ENCODE data around the gene CLDN25.
"Not testable (repeated sequence)": the region's sequence is repeated elsewhere in the genome, so short reads cannot be mapped to it uniquely, and the experiment has no call there.

The CLDN25 gene

DNA sequence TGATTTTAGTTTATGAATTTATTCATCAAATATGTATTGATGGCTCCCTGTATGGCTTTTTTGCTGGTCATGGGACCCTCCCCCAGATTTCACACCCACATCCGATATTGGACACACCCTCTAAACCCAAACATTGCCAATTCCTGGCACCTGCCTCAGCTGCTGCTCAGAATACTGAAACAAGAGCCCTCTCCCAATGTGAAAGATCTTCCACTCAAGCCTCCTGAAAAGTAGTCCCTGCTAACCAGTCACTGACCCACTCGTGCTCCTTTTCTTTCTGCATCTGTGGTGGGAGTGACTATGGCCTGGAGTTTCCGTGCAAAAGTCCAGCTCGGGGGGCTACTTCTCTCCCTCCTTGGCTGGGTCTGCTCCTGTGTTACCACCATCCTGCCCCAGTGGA, at the start of gene CLDN25:
Gene CLDN25 (plus strand): TSS at position 301 of the 400 bp plus-strand sequence. CDS start 0 bp downstream, at position 301.
- no peak for DNase-seq

DNA sequence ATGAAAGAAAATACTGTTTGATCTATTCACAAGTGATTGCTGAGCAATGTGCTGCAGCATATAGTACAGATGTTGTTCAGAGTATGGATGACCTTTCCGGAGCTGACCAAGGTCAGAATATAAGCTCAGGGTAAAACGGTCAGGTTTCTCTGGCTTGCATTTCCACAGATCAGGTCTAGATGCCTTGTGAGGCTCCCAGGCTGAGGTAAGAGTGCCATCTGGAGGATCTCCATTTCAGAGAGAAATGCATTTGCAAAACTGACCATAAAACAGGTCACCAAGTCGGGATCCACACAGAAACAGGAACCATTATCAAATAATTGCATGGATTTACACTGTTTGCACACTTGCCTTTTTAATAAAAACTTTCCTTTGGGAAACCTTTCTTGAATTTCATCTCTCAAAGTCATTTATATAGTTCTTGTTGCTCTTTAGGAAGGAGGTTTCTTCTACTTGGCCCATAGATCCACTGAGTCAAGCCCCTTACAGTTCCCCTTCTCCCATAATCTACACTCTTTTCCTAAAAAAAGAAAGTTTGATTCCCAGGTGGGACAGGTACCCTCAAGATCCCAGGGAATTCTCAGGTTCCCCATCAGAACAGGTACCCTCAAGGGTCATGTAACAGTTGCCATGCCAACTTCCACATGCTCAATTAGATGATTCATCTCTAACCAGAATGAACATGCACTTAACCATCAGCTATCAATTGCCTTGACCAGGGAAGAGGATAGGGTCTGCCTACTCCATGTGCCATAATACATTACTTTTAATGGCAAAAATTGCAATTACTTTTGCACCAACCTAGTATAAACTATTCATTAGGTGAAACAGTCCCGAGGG, 48.5 kb upstream of the CLDN25 start:
- DNase-seq = peak; percentile 71

DNA sequence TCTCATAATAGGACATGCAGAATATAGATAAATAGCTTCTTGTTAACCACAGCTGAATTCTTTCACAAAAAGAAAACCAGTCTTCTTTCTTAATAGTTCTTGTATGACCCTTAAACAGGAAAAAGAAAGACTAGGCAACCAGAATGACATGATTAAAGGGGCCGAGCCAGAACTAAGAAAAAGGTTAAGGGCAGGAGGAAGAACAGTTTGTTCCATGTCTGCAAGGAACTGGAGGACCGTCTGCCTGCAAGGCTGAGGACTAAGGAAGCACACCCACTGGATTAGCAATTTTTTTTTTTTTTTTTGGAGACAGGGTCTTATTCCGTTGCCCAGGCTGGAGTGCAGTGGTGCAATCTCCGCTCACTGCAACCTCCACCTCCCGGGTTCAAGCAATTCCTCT, 47.5 kb upstream of the CLDN25 start:
- no peak for DNase-seq

DNA sequence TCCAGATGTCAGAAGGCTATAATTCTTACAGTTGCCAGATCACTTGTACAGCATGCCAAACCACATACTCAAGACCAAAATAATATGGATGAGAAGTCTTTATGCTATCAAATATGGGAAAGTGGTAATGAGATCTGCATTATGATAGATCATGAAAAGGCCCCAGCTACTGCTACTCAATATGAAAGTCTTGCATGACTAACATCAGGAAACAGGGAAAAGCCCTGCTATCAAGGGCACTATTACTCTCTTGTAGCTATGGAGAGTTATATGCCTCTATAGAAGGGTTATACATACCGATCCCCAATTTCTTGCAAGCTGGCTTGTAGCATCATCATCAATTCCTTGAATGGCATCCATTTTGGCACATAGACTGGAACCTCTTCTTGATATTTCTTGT, 43.3 kb upstream of the CLDN25 start:
- DNase-seq = no peak

DNA sequence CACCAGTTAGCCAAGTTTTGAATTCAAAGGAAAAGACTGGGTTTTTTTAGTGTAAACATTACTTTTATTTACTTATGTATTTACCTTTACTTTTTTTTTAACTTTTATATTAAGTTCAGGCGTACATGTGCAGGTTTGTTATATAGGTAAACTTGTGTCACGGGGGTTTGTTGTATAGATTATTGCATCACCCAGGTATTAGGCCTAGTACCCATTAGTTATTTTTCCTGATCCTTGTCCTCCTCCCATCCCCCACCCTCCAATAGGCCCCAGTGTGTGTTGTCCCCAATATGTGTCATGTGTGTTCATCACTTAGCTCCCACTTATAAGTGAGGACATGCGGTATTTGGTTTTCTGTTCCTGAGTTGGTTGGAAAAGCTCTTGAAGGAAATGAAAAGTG, 26.7 kb upstream of the CLDN25 start:
- no peak for DNase-seq

DNA sequence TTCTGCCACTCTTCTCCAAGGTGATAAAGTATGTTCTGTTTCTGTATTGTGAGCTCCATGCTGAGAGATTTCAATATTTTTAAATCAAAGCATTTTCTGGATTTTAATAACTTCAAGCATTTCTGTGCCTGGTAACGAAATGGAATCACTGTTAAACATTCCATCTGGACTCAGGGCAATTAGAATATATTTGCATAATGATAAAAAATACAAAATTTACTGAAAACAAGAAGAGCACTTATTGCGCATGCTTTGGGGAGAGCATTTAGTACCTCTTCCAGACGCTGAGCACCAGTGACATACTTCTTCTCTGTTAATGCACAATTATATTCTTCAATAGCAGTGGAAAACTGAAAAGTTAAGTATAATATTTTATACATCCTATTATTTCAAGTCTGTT, 19.4 kb upstream of the CLDN25 start:
- no peak for DNase-seq

DNA sequence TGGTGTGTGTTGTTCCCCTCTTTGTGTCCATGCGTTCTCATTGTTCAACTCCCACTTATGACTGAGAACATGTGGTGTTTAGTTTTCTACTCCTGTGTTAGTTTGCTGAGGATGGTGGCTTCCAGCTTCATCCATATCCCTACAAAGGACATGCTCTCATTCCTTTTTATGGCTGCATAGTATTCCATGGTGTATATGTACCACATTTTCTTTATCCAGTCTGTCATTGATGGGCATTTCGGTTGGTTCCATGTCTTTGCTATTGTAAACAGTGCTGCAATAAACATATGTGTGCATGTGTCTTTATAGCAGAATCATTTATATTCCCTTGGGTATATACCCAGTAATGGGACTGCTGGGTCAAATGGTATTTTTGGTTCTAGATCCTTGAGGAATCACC, 16.6 kb upstream of the CLDN25 start:
- not testable (repeated sequence) for DNase-seq

DNA sequence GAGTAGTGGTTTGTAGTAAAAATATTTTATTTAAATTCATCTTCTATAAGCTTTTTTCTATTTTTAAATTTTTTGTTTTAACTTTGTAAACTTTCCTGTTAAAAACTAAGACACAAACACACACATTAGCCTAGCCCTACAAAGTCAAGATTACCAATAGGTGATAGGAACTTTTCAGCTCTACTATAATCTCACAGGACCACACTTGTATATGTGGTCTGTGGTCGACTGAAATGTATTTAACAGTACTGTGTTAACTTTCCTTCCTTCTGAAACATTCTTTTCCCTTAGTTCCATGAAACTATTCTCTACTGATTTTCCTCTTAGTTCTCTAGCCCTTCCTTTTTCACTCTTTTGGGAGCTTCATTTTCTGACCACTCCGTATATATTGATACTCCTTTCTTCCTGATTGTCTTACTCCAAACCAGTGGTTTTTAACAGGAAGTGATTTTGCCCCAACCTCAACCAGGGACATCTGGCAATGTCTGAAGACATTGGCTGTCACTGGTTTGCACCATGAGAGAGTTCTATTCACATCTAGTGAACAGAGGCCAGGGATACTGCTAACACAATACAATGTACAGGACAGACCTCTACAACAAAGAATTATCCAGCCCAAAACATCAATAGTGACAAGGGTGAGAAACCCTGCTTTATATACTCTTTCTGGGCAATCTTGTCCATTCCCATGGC, 14.9 kb upstream of the CLDN25 start:
- no peak for DNase-seq

DNA sequence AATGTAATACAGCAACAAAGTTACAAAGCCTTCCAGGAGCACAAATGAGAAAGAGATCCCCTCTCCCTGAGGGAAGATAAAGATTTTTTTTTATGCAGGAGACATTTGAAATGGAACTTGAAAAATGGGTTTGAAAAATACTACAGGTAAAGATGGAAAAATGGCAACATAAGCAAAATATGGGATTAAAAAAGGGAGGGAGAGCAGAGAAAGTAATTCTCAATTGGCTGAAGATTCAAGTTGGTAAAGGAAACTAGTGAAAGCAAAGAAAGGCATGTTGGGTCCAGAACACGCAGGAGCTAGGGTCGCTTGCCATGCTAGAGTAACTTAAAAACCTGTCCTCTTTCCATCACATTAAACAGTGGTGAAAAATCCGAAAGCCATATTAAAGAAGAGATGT, 7.6 kb upstream of the CLDN25 start:
- DNase-seq = no peak

DNA sequence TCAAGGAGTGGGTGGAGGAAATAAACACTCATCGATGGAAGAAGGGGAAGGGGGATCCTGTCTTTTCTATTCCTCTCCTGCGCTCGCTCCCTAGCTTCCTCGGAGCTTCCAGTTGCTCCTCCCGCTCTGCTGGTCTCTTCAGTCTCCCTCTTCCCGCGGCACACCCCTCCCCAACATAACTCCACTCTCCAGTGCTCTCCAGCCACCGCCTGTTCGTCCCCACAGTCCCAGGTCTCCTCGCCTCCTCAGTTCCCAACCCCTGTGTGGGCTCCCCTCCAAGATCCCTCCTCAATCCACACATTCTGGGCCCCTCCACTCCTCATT, 6.5 kb upstream of the CLDN25 start:
- DNase-seq = peak; percentile 46

DNA sequence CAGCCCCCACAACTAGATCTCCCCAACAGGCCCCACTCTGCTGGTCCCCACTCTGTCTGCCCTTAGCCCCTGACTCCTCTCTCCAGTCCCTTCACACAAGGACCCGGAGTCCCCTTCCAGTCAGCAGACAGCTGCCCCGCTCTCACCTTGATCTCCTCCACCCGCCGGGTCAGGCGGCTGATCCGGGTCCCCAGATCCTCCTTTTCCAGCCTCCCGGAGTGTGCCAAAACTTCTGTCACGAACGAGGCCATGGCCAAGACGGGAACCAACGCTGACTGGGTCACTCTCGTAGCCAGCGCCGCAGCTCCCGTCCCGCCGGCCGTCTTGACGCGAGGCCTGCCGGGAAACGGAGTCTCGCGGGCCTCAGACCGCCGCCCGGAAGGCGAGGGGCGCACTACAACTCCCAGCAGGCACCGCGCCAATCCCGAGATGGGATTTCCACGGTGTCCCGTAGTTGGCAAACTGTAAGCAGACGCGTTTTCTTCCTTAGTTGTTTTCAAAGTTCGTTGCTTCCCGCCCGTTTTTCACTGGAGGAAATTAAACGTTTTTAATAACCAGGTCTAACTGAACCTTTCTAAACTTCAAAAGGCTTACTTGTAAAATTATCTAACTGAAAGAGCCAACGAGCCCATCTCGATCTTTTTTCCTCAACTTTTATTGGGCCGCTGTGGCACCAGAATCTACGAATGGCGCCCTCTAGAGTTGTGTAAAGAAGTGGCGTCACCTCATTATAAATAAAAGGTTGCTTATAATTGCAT, 6.0 kb upstream of the CLDN25 start, which contains the start of gene ZW10:
Gene ZW10 (minus strand): TSS at position 277 of the 758 bp plus-strand sequence. CDS start 26 bp downstream, at position 251.
- DNase-seq = peak; percentile 94

DNA sequence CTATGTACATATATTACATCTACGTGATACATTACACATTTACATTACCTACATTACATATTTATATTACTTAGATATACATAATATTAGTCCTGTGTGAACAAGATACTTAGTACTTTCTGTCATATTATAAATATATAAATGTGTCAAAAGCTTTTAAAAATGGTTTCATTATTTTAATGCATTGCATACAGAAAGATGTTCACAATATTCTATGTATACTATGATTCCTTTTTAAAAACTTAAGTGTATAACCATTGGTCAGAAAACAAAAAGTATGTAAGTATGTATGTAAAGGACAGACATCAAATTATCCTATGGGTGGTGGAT, 5.5 kb upstream of the CLDN25 start:
- no peak for DNase-seq

DNA sequence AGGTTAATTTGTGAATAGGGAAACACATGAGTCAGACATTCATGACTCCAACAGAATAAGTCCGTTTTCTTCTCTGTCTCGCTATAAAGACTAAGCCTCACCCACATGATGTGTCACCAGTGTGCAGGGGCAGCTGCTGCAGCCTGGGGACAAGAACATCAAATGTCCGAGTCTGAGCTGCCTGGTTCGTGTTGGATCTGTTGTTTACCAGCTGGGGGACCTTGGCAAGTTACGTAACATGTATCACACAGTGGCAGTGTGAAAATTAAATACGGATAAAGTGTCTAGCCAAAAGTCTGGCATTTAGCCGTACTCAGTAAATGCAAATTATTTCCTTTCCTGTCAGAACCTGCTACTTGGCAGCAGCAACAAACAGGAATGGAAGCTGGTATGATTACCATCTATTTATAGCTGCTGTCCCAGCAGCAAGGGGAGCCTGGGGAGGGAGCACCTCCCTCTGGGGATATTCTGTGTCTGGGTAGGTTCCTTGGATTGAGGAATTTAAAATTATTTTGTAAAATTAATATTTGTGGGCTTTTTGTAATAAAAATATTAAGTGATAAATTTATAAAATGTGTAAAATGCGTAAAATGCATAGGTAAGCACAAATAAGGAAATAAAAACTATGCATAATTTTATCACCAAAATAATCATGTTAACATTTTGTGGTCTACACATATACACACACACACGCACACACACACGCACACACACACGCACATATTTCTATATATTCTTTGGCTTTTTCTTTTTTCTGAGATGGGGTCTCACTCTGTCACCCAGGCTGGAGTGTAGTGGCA, 1.3 kb upstream of the CLDN25 start:
- peak; percentile 82 for DNase-seq

DNA sequence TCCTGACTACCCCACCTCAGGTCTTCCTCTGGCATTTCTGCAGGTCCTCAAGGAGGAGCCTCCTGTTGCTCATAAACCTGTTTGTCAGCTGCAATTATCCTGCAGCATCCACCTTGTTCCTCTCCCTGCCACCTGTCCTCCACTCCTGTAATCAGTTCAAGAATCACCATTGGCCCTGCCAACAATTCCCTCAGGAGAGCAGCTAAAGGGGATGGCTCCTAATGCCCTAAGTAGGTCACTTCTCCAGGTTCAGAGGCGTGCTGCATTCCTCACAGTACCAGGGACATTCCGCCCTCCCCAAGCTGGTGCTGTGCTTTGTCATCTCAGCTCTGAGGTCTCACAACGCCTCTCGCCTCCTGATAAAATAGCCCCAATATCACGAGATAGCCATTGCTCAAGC, 2.1 kb downstream of the CLDN25 start:
- DNase-seq = peak; percentile 50

DNA sequence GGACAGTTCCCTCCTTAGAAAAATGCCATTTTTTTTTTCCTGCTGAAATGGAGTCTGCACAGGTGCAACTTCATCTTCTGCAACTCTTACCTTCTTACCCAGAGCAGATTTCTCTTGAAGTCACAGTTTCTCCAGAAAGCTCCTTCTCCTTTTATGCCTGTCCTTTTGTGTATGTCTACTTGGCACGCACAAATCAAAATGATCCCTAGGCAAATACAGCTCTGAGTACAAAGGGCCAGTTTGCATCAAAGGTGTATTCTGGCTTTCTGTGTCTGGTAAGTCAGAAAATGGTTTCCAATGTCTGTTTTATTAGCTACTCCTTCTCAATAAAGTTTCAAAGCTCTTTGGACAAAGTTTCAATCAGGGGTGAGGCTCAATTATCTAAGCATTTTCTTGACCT, 2.5 kb downstream of the CLDN25 start:
- DNase-seq = no peak

DNA sequence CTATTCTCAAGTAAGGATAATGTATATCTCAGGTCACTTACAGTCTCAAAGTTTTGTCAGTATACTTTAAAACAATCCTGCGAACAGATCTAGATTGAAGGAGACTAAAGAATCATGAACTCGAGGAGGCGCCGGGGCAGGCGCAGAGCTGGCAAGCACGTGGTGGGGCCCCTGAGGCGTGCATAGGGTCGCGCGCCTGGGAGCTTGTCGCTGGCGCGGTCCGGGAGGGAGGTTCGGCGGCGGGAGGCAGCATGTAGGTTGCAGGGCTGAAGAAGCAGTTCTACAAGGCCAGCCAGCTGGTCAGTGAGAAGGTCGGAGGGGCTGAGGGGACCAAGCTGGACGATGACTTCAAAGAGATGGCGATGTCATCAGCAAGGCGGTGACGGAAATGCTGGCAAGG, 9.4 kb downstream of the CLDN25 start:
- DNase-seq = not testable (repeated sequence)

DNA sequence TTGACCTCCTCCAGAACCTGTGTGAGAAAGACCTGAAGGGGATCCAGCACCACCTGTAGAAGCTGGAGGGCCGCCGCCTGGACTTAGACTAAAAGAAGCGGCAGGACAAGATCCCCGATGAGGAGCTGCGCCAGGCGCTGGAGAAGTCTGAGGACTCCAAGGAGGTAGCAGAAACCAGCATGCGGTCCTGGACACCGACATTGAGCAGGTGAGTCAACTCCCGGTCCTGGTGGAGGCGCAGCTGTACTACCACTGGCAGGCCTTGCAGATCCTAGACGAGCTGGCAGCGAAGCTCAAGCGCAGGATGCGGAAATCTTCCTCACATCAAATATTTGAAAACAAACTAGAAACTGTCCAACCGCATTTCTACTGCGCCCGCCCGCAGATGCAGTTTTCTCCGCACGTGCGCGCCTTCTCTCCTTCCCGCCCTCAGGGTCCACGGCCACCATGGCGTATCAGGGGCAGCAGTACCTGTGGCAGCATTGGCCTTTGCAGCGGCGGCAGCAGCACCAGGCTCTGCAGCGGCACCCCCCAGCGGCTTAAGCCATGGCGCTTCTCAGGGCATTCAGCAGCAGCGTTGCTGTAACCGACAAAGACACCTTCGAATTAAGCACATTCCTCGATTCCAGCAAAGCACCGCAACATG, 10.2 kb downstream of the CLDN25 start:
- no peak for DNase-seq

DNA sequence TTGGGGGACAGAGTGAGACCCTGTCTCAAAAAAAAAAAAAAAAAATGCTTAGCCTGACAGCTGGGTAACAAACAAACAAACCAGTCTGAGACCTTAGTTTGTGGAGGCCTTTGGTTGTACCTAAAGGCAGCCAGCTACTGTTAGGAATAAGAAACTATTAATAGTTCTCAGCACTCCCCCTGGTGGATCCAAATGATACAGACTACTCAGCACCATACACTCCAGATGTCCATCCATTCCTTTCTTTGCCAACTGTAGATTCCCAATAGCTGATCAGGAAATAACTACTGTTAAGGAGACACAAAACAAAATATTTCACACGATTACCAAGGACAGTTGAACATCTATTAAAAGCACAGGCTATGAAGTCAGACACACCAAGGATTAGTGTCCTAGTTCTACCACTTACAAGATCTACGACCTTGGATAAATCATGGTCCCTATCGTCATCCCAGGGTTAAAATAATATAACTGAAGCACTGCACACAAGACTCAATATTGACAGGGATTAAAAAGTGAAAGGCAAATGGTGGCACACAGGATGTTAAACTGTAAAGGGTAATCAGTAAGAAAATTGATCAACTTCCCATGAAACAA, 17.2 kb downstream of the CLDN25 start:
- peak; percentile 70 for DNase-seq

DNA sequence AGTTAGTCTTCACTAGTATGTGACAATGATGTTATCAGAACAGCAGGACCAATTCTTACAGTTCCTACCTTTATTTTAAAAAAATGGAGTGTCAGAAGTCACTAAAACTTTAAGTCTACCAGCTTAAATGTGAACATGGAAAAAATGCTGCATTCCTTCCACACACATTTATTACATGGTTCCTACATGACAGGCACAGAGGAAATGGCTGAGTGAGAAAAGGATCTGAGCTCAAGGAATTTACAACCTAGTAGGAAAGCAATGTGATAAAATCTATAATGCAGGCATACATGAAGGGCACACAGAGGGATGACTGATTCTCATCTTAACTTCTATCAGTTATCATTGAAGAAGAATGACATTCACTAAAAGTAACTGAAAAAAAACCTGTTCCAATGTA, 23.0 kb downstream of the CLDN25 start:
- no peak for DNase-seq

DNA sequence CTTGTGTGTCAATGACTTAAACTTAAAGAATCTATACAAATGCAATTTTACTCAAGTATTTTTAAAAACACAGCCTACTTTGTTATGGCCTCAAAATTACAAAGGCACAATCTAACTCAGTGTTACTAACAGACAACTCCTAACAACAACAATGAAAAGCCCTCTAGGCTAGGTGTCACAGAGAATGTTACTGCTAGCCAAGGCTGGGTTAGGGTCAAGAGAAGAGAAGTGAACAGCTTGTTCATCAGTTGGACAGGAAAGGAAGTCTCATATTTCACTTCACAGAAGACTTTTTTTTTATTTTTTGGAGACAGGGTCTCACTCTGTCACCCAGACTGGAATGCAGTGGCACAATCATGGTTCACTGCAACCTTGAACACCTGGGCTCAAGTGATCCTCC, 26.0 kb downstream of the CLDN25 start:
- DNase-seq = no peak

DNA sequence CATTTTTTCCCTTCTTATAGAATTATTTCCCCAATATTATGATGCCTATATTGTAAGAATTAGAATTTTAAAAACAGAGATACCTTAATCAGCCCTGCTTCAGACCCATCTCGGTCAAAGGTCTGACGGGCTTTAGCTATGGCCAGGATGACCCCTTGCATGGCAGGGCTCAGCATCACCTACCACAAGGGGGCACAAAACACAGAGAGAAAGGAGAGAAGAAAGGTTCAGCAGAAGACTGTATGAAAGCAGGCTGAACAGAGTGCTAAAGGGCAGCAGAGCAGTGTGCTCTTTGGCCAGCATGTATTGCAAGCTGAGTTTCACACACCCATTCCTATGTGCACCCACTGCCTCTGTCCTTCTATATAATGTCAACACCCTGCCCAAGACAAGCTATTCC, 26.8 kb downstream of the CLDN25 start:
- no peak for DNase-seq

DNA sequence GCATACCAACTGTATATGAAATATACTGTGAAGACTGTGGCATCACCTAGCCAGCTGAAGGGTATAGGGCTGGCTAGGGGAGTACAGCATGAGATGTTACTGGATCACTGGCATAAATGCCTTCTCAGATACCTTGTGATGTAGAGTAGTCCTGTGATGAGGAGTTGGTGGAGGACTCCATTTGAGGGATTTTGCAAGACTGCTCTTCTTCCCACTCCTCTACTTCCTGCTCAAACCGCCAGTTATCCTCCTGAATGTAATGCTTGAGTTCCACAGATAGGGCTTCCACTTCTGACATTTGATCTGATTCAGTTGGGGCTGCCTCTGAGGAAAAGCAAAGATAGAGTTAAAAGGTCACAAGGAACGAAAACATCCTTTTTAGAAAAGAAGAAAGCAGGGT, 29.3 kb downstream of the CLDN25 start:
- DNase-seq = no peak

Measured in NCI-H2171 treated with DMSO at 0.1 percent for 48 hours (cell line).